NCI-H1436 treated with DMSO at 0.1 percent for 48 hours (cell line): ENCODE results near the gene MX2.

Source experiments
- DNase-seq: peaks from one replicate; lab custom pipeline; 2025; lab: John Stamatoyannopoulos, UW

The MX2 gene

DNA sequence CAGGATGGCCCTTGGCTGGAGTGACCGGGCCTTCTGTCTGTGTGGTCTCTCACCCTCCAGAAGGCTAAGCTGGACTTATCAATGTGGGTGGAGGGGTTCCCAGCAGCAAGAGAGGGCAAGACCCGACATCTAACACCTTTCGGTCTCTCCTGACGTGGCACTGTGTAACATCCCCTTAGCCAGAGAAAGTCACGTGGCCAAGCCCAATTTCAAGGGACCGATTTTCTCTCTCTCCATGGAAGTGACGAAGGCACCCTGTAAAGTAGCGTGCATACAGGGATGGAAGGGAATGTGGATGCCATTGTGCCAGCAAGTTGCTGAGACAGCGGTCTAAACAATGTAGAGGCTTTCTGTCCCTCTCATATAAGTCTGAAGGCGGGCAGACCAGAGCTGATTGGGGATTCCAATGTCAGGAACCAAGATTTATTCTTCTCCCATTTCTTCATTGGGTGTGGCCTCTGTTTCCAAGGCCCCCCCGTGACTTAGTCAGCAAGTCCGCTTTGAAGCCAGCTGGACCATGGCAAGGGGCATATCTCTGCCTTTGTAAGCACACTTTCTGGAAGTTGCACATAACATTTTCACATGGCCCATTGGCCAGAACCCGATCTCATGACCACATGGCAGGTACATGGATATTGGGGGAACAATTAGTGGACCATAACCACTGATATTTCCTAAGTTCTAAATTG lies 76.7 kb downstream of the MX2 start:
- DNase-seq, result no peak

DNA sequence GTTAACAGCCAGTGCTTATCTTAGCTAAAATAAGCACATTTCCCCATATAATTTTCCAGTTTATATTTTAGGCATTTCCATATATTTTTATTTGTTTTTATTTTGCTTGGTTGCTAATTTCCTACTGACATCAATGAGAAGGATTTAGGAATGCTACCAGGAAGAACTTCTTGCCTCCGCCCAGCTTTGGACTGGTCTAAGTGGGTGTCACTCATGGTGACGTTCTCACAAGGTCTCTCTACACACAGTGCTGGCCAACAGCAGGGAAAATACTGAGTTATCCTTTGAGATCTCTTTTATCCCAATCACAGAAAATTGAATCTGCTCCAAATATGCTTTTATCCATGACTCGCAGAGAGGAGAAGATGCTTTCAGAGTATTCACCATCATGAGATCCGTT lies 77.4 kb downstream of the MX2 start:
- no peak for DNase-seq

DNA sequence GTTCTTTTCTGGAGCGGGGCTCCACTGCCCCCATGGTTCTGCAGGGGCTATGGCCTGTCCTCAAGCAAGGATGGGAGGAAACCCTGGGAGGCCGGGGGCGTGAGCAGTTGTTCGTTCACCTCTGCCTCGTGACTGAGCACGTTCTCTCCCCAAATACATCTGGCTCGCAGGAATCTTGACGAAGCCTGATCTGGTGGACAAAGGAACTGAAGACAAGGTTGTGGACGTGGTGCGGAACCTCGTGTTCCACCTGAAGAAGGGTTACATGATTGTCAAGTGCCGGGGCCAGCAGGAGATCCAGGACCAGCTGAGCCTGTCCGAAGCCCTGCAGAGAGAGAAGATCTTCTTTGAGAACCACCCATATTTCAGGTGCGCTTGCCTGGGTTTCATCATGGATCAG lies 79.7 kb downstream of the MX2 start:
- DNase-seq, result no peak

DNA sequence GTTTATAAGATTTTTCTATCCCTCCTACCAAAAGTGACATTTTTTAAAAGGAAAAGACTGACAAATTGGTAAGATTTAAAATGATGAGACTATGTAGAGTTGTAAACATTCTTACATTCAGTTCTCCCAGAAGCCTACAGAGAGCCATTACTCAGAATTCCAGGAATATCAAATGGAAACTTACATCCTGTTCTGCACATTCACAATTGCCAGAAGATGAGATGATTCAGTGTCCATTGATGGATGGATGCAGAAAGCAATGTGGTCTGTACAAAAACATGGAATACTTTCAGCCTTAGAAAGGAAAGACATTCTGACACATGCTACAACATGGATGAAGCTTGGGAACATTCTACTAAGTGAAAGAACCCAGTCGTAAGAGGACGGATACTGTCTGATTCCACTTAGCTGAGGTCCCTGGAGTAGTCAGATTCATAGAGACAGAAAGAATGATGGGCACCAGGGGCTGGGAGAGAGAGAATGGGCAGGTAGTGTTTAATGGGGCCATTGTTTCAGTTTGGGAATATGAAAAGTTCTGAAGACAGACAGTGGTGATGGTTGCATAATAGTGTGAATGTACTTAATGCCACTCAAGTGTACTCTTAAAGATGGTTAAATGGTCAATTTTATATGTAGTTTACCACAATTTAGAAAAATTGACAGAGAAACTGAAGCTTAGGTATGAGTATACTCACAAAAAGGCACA lies 80.8 kb downstream of the MX2 start:
- no peak for DNase-seq

DNA sequence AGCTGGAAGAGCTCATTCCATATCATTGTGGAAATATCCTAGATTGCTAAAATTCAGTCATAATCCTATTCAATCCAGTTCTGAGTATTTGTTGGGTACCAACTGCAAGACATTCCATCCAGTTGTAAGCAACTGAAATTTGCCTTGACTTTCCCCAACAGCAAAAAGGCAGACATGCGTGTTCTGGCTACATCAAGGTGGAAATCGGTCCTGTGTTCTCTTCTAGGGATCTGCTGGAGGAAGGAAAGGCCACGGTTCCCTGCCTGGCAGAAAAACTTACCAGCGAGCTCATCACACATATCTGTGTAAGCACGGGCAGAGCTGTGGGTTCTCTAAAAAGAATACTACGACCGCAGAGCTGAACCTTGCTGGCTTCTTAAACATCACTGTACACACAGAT lies 81.7 kb downstream of the MX2 start:
- no peak for DNase-seq

DNA sequence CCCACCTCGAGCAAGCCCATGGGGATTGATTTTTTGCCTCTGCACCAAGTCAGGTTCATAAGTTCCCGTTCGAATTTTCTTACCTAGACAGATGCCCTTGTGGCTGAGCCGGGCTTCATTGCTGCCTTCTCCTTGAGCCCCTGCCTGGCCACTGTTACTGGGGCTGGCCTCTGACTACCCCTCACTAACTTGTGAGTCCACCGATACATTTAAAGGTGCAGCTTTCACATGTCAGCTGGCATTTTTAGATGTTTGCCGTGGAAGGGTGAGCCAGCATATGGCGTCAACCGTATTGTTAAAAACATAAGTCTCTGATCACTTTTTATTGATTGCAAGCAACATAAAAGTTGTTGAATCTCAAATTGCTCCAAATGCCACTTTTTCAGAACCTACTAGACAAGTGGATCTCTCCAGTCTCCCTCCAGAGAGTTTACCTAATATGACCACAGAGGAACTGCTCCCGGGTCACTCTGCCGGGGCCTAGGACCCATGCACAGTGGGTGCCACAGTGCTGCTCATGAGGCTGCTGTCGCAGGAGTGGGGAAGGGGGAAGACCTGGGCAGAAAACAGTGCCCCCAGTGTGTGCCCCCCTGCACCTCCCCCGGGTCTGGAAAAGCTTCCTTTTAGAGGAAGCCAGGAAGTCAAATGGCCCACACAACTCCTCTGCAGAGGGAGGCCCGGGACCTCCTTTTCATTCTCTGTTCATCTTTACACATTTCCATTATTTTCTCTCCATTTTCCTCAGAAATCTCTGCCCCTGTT lies 83.1 kb downstream of the MX2 start:
- no peak for DNase-seq

DNA sequence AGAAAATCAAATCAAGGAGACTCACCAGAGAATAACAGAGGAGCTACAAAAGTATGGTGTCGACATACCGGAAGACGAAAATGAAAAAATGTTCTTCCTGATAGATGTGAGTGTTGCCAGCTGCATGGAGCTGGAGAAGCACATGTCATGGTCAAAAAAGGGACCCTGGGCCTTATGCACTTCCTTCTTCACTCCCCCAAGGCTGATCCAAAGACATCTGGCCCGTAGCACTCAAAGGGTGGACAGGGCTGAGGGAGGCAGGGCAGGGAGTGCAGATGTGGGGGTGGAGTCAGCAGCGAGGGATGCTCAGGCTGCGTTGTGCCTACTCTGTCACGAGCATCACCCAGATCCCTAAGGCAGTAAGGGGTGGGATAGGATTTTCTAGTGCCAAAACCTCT lies 83.6 kb downstream of the MX2 start:
- no peak for DNase-seq

DNA sequence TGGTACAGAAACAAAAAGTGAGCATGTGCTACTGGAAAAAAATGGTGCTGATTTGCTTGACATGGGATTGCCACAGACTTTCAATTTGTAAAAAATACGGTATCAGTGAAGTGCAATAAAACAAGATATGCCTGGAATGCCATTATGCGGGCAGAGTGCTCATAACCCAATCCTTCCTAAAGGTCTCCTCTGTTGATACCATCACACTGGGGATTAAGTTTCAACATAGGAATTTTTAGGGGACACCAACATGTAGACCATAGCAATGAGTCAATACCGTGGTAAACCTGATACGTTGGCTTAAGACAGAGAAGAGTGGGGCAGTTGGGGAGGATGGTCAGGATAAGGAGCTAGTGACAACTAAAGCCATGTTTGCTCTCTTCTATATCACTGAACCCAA lies 84.8 kb downstream of the MX2 start:
- no peak for DNase-seq

DNA sequence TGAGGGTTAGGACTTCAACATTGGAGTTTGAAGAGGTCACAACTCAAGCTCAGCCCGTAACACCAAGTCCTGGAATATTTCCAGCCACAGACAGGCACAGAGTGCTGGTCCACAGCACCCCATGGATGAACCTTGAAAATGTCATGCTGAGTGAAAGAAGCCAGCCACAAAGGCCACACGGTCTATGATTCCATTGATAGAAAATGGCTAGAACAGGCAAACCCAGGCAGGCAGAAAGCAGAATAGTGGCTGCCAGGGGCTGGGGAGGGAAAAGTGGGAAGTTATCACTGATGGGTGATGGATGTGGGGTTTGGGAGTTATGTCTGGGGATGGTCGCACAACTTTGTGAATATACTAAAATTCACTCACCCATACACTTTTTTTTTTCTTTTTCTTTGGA lies 85.5 kb downstream of the MX2 start:
- DNase-seq, result no peak

DNA sequence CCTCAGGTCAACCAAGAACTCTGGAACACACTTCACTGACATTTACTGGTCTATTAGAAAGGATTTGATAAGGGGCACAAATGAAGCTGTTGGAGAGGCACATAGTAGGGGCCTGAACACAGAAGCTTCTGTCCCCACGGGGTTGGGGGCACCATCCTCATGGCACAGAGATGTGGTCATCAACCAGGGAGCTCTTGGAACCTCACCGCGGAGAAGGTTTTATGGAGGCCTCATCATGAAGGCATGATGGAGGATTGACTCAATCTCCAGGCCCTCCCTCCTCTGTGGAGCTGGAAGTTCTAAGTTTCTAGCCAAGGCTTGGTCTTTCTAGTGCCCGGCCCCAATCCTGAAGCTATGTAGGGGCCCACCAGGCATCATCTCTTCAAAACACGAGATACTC lies 87.8 kb downstream of the MX2 start:
- DNase-seq, result no peak

DNA sequence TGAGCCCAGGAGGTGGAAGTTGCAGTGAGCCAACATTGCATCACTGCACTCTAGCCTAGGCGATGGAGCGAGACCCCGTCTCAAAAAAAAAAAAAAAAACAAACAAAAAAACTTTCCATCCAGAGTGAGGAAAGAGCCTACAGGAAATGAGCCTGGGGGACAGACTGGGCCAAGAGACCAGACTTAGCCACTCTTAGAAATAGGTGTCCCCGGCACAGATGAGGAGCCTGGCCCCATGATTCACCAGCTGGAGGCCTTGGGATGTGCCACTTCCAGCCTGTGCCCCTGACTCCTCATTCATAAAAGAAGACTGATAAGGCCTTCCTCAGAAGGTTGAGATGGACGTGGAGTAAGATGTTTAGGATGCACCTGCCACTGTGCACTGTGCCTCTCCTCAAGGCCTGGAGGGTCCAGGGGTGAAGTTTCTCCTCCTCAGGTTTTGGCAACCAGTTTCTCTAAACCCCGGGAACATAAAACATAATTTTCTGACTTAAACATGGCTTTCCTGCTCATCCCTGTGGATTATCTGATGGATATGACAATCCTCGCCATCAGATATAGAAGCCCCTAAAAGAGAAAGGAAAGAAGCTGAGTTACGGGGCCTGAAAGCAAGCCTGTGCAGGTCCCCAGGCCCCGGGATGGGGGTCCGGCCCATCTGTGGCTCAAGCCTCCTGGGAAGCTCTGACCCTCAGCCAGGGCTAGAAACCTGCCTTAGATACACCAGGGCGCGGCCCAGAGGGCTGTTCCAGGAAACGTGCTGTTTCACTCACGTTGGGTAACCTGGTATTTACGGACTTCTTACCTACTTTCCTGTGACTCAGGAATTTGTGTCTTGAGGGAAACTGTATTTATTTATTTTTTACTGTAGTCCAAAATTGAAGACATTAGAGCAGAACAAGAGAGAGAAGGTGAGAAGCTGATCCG lies 90.2 kb downstream of the MX2 start:
- DNase-seq, result no peak

DNA sequence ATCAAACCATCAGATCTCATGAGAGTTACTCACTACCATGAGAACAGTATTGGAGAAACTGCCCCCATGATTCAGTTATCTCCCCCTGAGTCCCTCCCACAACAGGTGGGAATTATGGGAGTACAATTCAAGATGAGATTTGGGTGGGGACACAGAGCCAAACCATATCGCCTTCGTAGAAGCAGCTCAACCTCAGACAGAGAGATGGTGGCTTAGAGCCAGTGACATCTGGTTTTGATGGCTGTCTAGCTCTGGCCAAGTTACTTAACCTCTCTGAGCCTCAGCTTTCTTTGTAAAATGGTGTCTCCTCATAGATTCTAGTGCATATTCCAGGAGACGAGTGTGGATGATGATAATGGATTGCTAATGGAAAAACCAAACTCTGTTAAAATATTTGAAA lies 91.4 kb downstream of the MX2 start:
- no peak for DNase-seq

DNA sequence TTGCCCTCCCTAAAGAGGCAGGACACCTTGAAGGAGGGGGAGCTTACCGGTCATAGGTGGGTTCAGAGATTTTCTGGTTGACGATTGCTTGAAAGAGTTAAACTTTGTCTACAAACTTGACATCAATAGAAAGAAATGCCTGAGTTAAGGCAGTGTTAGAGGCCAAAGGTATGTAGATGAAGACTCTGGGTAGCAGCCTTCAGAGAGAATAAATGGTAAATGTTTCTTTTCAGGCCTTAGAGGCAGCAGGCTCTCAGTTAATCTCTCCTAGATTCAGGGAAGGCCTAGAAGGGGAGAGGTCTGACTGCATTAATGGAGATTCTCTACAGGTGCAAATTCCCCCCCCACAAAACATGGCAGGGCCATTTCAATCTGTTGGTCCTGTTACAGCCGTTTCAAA lies 91.9 kb downstream of the MX2 start:
- no peak for DNase-seq

DNA sequence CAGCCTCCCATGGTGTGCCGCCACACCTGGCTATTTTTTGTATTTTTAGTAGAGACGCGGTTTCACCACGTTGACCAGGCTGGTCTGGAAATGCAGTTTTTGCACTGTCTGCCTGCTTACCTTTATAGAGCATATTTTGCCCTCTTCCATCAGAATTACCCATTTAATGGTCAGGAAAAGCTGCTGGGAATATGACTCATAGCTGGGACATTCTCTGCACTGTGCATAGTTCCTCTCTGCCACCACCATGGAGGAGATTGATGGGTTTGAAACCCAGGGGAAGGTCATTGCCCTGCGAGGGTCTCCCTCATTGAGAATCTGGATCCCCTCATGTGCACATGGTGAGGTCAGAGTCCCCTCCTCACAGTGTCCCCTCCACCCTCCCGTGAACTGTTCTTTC lies 96.3 kb downstream of the MX2 start:
- DNase-seq, result no peak

DNA sequence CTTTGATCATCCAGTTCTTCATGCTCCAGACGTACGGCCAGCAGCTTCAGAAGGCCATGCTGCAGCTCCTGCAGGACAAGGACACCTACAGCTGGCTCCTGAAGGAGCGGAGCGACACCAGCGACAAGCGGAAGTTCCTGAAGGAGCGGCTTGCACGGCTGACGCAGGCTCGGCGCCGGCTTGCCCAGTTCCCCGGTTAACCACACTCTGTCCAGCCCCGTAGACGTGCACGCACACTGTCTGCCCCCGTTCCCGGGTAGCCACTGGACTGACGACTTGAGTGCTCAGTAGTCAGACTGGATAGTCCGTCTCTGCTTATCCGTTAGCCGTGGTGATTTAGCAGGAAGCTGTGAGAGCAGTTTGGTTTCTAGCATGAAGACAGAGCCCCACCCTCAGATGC lies 96.7 kb downstream of the MX2 start:
- no peak for DNase-seq
